GM21528 (cell line): ENCODE data around the gene ATP8B4.

Experiments used
- ATAC-seq: cut with Tn5 transposase; IDR thresholded peaks from one replicate; pipeline ENCODE4 v1.9.1; 2021; ENCODE audit warnings: mild to moderate bottlenecking, moderate library complexity; ENCODE audit not compliant: unreplicated experiment, low FRiP score

The ATP8B4 gene

DNA sequence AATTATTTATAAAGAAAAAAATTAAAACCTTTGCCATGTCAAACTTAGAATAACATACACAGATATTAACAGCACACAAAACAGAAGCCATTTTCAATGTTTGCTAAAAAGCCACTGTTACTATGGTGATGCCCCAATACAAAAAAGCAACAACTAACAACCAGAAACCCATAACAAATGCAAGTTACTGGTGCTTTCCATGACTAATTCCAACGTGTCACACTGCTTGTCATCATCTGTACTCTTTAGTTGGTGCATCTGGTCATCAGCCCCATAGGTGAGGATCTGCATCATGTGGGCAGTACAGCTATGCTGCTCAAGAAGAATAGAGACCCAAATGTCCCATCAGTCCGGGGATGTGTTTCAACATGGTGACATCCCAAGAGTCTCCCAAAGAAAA lies 52.8 kb downstream of the ATP8B4 start:
- ATAC-seq = no peak

DNA sequence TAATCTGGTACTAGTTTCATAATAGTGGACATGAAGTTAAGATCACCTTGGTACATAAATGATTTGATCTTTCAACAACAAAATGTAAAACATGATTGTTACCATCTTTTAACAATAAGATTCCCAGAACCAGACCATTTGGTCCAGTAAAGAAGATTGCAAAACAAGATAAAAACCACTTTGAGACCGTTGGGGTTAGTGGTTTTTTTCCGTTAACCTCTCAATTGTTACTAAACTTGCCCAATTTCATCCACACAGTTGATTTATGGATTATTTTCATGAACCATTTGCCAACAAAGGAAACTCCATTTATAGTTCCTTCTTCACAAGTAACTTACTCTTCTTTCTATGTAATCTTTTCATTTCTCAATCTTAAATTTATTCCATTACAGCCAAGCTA lies 53.8 kb downstream of the ATP8B4 start:
- ATAC-seq = no peak

DNA sequence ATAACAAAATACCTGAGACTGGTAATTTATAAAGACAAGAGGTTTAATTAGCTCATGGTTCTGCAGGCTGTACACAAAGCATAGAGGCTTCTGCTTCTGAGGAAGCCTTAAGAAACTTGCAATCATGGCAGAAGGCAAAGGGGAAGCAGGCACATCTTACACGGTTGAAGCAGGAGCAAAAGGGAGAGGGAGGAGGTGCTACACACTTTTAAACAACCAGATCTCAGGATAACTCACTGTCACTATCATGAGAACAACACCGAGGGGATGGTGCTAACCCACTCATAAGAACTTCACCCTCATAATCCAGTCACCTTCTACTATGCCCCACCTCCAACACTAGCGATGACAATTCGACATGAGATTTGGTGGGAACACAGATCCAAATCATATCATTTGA lies 54.4 kb downstream of the ATP8B4 start:
- ATAC-seq = no peak

DNA sequence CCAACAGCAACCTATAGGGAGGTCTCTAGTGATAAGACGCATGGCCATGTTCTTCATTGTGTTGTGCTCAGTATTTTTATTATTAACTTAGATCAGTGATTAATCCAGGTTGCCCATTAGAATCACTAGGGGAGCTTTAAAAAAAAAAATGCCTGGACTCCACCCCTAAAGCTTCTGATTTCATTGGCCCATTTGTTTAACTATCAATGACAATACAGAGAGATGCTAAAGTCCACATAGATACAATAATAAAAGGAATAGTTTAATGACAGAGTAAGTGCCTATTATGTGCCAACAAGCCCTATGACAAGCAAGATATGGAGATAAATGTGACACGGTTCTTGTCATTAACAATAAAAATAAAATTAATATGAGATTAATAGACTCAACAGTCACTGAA lies 55.8 kb downstream of the ATP8B4 start:
- ATAC-seq = no peak

DNA sequence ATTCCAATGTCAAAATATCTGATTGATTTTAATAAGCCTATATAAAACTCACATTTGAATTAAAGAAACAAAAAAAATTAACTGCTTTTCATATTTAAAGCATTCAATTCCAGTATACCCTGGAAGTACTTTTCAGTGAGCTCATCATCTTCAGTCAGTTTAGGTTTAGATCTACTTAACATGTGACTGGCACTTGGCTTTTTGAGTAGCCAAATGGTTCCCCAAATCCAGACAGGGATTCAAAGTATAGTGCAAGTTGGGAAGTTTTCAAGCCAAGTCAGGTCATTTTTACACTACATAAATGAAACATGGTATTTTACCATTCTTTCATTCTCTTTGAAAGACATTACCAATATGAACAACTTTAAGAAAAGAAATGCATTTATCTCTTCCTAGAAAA lies 57.5 kb downstream of the ATP8B4 start:
- no peak for ATAC-seq

DNA sequence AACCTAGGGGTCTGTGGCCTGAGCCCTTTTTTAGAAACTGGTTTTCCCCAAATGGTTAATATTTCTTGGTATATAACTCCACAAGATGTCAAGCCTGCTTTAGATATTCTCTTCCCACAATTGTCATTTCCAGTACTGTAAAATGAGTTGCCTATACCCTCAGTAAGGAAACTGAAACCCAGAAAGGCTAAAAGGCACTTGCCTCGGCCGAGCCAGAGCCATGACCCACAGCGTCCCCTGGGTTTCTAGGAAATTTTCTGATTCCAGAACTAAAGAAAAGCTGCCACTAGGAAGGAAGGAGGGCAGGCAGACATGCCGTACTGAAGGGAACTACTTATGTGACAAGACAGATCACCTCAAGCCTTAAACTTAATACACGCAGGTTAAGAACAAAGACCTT lies 59.1 kb downstream of the ATP8B4 start:
- no peak for ATAC-seq

DNA sequence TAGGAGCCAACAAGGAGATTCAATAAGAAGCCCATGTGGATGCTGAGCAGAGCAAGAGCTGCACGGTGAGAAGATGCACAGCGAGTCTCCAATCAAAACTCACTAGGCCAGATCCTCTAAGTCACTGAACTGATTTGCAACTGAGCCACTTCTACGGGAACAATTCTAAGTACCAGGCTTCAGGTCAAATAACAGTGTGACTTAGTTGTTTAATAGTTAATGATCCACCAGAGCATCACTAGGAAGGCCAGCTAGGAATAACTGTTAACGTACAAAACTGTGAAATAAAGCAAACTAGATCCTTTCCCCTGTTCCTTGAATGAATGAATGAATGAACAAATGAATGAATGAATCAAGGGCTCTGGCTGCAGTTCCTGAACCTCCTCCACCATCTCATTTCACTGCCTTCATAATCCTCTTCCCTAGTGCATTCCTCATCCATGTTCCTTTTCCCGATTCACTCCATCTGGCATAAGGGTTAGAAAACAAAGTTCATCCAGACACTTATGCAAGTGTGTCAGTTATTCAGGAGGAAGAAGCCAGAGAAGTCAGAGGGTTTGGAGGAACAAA lies 59.7 kb downstream of the ATP8B4 start:
- ATAC-seq = no peak

DNA sequence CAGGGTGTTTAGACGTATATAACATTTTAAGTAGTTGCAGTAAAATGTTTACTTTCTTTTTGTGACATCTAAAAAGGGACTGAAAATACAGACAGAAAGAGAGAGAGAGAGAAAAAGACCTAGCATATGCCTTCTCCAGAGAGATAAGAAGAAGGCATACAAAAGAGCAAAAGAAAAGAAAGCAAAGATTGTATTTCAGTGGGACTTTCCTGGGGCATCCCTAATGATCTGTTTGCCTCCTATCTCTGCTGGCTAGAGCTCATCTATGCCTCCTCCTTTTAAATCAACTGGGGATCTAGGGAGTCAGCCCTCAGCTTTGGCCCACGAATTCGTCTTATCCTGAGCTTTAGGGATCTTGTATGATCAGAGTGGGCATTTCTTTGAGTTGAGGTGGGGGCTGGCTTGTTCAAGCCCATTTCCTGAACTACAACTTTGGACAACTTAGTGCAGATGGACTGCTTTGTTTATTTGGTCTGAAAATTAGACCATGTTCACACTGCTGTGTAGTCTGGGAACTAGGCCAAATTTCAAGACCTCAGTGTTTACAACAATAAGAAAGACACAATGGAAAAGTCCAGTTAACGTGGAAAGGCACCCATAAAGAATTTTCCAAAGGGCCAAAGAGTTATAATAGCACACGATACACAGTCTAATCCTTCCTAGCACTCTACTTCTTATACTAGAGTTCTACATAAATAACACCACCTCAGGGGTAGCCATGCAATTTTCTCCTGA lies 61.0 kb downstream of the ATP8B4 start:
- no peak for ATAC-seq

DNA sequence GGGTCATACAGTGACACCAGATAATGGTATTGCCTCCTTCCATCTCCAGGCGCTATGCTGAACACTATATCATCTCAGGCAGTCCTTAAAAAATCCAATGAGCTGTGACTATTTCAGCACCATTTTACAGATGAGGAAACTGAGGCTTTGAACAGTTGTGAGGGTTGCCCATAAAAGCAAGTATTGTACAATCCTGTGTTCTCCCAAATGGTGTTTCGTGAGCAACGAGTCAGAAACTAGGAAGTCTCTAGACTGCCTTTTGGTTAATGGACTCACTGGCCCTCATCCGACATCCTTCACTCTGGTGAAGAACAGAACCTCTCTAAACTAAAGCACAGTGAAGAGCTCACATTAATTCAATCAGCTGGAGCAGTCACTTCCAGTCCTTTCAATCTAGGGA lies 61.8 kb downstream of the ATP8B4 start:
- ATAC-seq = no peak

DNA sequence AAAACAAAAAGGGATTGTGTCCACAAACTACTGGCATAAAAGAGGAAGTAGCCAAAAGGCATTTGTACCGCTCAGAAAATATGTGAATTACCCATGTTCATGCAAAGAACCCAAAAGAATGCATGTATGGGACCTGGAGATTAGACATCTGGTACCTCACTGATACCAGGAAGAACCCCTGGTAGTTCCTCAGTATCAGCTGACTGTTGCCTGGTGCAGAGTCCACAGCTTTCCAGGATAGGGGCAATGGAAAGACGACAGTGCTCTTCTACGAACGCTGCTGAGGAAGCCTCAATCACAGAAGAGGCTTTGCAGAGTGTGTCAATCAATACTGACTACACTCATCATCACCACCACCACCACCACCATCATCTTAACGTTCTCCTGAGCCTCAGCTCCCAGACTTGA lies 63.3 kb downstream of the ATP8B4 start:
- no peak for ATAC-seq

DNA sequence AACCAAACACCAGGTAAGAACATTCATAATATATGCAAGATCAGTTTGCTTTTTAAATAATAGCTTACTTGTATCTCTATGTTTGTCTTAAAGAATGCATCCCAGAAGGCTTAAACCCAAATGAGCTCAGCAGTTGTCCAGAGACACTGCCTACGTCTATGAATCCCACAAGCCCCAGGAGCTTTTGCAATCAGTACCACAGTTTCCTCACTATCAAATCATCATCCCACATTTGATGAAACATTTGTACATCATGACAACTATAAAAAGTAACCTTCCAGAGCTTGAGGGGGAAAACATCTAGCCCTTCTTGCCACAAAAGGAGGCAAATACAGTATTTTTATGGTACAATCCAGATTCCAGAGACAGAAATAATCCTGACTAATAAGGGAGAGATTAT lies 63.7 kb downstream of the ATP8B4 start:
- no peak for ATAC-seq

DNA sequence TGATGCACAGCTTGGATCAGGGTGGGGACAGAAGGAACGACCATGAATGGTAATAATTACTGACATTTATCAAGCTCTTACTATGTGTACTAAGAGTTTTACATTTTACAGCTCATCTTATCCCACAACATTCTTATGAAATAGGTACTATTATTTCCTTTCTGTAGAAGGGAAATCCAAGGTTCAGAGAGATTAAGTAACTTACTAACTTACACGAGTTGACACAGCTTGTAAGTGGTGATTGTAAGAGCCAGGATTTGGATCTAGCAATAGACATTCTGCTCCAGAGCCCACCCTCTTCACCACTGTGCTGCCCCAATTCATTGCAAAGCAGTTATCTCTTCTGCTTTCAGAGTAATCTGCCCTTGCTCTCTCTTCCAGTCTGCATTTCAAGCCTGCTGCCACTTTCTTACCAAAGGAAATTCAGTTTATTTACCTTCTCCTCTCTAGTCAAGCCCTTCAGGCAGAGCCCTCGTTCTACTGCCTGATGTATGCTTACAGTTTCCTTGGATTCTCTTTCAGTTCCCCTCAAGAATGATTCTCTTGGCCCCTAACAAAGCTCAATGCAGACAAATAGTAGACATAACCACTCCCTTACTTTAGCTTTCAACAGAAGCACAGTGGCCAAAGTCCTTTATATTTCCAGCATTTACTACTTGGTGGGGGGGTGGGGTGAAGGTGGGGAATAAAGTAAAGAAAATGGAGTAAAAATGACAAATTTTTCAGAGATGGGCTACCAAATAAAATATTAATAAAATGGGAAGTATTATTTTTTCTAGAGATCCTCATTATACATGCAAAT lies 65.8 kb downstream of the ATP8B4 start:
- no peak for ATAC-seq

DNA sequence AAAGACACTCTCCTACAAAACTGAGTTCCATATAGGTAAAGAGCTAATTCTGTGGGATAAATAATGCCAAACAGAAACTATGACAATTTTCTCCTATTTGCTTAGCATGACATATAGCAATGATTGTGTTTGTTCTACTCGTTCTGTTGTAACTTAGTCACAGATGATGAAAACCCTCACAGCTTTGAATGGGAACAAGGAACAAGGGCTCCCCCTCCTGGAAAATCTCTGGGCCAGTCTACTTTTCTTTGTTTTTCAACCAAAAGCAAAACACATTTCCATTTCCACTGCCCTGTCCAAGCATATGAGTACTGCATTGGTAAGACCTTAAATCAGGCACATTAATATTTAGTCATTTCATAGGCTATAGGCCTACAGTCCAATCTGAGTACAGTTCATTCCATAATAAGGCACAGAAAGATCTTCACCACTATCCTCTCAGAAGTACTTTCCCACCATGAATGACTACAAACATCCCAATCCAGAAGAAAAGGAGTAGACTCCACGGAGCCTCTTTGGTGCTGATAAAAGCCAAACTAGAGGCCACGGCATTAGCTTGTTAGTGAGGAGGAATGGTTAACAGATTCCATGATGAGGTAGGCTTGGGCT lies 67.1 kb downstream of the ATP8B4 start:
- ATAC-seq = no peak

DNA sequence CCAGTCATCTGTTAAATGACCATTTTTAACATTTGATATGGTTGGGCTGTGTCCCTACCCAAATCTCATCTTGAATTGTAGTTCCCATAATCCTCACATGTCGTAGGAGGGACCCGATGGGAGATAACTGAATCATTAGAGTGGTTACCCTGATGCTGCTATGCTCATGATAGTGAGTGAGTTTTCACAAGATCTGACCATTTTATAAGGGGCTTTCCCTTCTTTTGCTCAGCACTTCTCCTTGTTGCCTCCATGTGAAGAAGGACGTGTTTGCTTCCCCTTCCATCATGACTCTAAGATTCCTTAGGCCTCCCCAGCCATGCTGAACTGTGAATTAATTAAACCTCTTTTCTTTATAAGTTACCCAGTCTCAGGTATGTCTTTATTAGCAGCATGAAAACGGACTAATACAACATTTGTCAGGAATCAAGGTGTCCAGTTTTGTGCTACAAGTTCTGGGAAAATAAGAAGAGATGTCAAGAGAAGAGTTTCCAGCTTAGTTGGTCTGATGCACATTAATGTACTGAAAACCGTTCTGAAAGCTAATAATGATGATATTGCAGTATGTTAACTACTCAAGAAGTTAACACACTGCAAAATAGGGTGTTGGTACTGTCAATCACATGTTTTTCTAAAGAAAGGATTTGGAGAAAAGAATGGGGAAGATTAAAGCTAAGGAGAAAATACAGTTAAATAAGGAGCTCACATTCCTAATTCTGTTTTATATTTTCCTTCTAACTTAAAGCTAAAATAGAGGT lies 67.9 kb downstream of the ATP8B4 start:
- no peak for ATAC-seq

DNA sequence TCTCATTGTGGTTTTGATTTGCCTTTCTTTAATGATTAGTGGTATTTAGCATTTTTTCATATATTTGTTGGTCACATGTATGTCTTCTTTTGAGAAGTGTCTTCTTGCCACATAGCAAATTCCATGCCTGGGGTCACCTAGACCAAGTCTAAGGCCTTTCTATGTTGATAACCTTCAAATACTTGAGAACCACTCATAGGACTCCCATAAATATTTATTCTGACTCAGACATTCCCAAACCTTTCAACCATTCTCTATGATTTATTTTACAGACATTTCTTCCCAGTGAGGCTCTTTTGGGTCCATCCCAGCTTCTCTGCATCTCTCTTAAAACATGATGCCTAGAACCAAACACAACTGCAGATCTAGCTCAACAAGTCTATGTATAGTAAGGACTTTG lies 69.2 kb downstream of the ATP8B4 start:
- ATAC-seq = no peak

DNA sequence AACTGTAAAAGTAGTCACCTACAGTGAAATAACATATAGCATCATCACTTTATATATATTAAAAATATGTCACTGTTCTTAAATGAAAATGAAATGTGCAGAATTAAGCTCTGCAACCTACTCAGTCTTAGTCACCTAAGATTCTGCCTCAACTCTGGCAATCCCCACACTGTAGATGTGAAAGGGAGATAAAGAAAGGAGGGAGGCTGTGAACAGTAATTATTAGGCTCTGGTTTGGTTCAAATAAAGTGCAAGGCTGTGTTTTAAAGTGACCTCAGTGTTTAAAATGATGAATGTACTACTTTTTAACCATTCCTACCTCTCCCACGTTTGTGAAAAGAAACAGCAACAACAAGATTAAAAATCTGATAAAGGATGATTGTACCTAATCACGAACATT lies 72.2 kb downstream of the ATP8B4 start:
- no peak for ATAC-seq

DNA sequence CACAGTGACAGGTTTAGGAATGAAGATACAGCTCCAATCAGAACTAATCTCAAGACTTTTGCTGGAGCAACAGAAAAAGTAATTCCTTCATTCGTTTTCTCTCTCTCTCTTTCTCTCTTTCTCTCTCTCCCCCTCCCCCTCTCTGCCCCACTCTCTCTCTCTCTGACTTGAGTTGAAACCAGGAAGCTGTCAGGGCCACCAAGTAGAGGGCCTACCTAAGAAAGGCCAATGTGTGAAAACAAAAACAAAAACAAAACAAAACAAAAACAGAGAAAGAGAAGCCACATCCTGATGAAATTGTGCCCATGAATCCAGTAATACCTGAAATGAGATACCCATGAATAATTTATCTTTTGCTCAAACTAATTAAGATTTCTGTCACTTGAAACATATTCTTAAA lies 72.9 kb downstream of the ATP8B4 start:
- peak; percentile 75 for ATAC-seq

DNA sequence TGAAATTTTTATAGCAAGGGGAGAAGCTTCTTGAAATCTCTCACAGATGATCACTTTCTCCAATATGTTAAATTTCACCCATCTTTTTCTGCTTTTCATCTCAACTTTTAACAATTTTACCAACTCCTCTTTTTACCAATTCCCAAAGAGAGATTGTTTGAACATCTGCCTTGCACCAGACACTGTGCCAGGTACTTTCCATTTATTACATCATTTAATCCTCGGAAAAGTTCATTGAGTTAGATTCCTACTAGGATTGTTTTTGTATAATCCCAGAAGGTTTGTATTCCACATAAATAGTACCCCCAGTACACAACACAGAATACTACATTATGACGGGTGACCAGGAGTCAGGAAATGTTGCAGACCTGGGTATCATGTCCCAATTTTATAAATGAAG lies 74.1 kb downstream of the ATP8B4 start:
- ATAC-seq = no peak

DNA sequence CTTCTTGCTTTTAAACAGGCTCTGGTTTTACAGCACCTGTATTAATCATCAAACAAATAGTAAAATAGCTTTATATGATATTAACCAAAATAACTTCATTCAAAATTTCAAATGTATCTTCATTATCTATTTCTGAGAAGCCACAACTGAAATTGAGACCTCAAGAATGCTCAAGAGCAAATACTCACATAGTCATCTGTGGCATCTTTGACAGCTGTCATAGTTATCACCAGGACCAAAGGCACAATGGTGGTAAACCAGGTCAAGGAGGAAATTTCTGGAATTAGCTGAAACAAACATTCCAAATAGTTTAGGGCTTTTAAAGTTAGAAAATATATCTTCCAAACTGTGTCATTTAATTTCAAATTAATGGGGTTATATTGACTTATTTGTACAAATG lies 74.6 kb downstream of the ATP8B4 start:
- ATAC-seq = no peak

DNA sequence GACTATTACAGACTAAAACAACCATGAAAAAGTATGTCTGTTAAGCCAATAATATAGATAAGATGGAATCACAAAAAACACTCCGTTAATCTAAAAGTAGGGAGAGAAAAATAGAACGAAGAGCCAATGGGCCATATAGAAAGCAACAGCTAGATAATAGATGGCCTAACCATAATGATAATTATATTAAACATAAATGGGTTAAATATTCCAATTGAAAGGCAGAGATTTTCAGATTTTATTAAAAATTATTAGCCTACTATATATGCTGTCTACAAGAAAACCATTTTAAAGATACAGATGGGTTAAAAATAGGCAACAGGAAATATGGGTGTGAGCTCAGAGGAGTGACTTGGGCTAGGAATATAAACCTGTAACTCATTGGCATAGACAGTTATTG lies 76.3 kb downstream of the ATP8B4 start:
- ATAC-seq = no peak

DNA sequence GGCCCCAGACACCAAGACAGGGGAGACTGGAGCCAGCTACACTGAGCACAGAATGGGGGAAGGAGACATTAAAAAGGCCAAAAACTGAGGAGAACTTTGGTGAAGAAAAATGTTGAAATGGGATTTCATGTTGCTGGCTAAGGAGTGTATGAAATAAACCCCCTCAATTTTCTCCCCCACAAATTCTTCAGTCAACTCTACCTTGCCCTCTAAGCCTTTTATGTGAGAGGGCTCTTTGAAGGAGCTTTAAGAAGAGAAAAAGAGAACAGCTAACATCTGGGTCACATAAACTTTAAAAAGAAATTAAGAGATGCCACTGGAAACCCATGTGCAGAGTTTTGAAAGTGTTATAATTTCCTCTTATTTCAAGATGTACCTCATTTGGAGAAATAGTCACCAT lies 88.6 kb downstream of the ATP8B4 start:
- ATAC-seq = no peak
